WTC11 (cell line): ENCODE results near the gene RNF151. TPM values are rescaled to one million over a fixed set of nuclear protein-coding genes. Genes with fewer than 3 reads are reported as not detected.

Source experiments
- ATAC-seq: fragments of 200-7000 bp; cut with Tn5 transposase; 2 replicates; pipeline ENCODE4 v1.10.0; 2021; ENCODE audit warnings: mild to moderate bottlenecking, moderate library complexity
- CTCF ChIA-PET: fragments of 300-600 bp; sonication (Branson Sonifier 250); formaldehyde crosslinking; loops from one replicate; lab custom pipeline; 2021; ENCODE audit warnings: antibody characterized with exemption; lab: Charles Lee
- POLR2A ChIA-PET: fragments of 350-600 bp; sonication (Branson Sonifier 250); formaldehyde crosslinking; loops from one replicate; lab custom pipeline; 2021; ENCODE audit warnings: antibody characterized with exemption; lab: Charles Lee
- DNase-seq: peaks from one replicate; pipeline ENCODE4 v3.0.0; 2021; ENCODE audit warnings: low spot score
- H3K27ac Mint-ChIP-seq: 2 replicates; pipeline ENCODE4 v1.8.0; 2021; ENCODE audit warnings: mixed read lengths
- H3K27me3 Mint-ChIP-seq: 2 replicates; pipeline ENCODE4 v1.8.0; 2021; ENCODE audit warnings: low read depth, mild to moderate bottlenecking, moderate library complexity, mixed read lengths
- H3K36me3 Mint-ChIP-seq: 2 replicates; pipeline ENCODE4 v1.8.0; 2021; ENCODE audit warnings: mixed read lengths
- H3K4me1 Mint-ChIP-seq: 2 replicates; pipeline ENCODE4 v1.8.0; 2022; ENCODE audit warnings: mixed read lengths
- H3K4me3 Mint-ChIP-seq: 2 replicates; pipeline ENCODE4 v1.8.0; 2021; ENCODE audit warnings: mild to moderate bottlenecking, moderate library complexity, mixed read lengths
- H3K9me3 Mint-ChIP-seq: 2 replicates; pipeline ENCODE4 v1.8.0; 2021; ENCODE audit warnings: mixed read lengths
- CBFB ChIP-seq: sonication (generic); formaldehyde crosslinking; IDR thresholded peaks from 2 replicates; pipeline ENCODE4 v1.8.1; 2022; ENCODE audit warnings: mild to moderate bottlenecking, low read depth, missing genetic modification reagents
- E2F1 ChIP-seq: sonication (generic); formaldehyde crosslinking; IDR thresholded peaks from 2 replicates; pipeline ENCODE4 v1.8.0; 2022; ENCODE audit warnings: mild to moderate bottlenecking, missing genetic modification reagents
- EMX1 ChIP-seq: fragments of 250-450 bp; sonication (Bioruptor Pico); IDR thresholded peaks from 2 replicates; pipeline ENCODE4 v1.8.0; 2021; ENCODE audit warnings: mild to moderate bottlenecking
- FOXK1 ChIP-seq: sonication (generic); formaldehyde crosslinking; IDR thresholded peaks from 2 replicates; pipeline ENCODE4 v1.8.0; 2022; ENCODE audit warnings: mild to moderate bottlenecking, moderate library complexity, missing genetic modification reagents
- FOXP4 ChIP-seq: sonication (generic); formaldehyde crosslinking; IDR thresholded peaks from 2 replicates; pipeline ENCODE4 v1.8.0; 2022; ENCODE audit warnings: mild to moderate bottlenecking, missing genetic modification reagents
- PRDM15 ChIP-seq: sonication (generic); formaldehyde crosslinking; IDR thresholded peaks from 2 replicates; pipeline ENCODE4 v1.8.0; 2022; ENCODE audit warnings: missing genetic modification reagents
- SMAD4 ChIP-seq: sonication (generic); formaldehyde crosslinking; IDR thresholded peaks from 2 replicates; pipeline ENCODE4 v1.8.0; 2022; ENCODE audit warnings: mild to moderate bottlenecking, missing genetic modification reagents
- TCF7 ChIP-seq: sonication (generic); formaldehyde crosslinking; IDR thresholded peaks from 2 replicates; pipeline ENCODE4 v1.8.0; 2022; ENCODE audit warnings: mild to moderate bottlenecking, low read depth, missing genetic modification reagents, moderate library complexity
- TP53 ChIP-seq: sonication (generic); formaldehyde crosslinking; IDR thresholded peaks from 2 replicates; pipeline ENCODE4 v1.8.1; 2023; ENCODE audit warnings: mild to moderate bottlenecking, missing genetic modification reagents
- total RNA-seq: library from RNA; stranded (reverse); gene quantifications from 3 replicates; pipeline ENCODE4 v1.2.3, GENCODE V29; 2021
- TF ChIP-seq, protein P1 (sequence below): sonication (generic); formaldehyde crosslinking; IDR thresholded peaks from 2 replicates; pipeline ENCODE4 v1.8.0; 2023; ENCODE audit warnings: missing genetic modification reagents, mild to moderate bottlenecking, borderline replicate concordance
- TF ChIP-seq, protein P2 (sequence below): sonication (generic); formaldehyde crosslinking; IDR thresholded peaks from 2 replicates; pipeline ENCODE4 v1.8.1; 2023; ENCODE audit warnings: mild to moderate bottlenecking, missing genetic modification reagents
- TF ChIP-seq, protein P3 (sequence below): fragments of 250-450 bp; sonication (Bioruptor Pico); IDR thresholded peaks from 2 replicates; pipeline ENCODE4 v2.1.2; 2022; ENCODE audit warnings: mild to moderate bottlenecking, moderate library complexity
- TF ChIP-seq, protein P4 (sequence below): sonication (generic); formaldehyde crosslinking; IDR thresholded peaks from 2 replicates; pipeline ENCODE4 v1.8.1; 2022; ENCODE audit warnings: mild to moderate bottlenecking, missing genetic modification reagents, moderate library complexity, borderline replicate concordance

The RNF151 gene
- total RNA-seq, 1 experiment from 2014 or later, result 0.31 TPM

DNA sequence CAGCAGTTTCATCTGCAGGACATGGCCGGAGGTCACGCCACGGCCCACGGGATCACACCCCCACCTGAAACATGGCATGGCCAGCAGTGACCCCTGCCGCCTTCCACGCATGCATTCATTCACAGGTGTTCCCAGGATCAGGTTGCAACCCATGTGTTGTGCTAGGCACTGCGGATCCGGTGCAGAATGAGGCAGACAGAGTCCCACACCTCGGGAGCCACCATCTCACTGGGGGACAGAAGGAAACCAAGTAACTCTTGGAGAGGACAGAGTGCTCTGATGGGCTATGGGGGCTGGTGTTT lies 19.3 kb upstream of the RNF151 start (continued):
- TF ChIP-seq, protein P1, sequence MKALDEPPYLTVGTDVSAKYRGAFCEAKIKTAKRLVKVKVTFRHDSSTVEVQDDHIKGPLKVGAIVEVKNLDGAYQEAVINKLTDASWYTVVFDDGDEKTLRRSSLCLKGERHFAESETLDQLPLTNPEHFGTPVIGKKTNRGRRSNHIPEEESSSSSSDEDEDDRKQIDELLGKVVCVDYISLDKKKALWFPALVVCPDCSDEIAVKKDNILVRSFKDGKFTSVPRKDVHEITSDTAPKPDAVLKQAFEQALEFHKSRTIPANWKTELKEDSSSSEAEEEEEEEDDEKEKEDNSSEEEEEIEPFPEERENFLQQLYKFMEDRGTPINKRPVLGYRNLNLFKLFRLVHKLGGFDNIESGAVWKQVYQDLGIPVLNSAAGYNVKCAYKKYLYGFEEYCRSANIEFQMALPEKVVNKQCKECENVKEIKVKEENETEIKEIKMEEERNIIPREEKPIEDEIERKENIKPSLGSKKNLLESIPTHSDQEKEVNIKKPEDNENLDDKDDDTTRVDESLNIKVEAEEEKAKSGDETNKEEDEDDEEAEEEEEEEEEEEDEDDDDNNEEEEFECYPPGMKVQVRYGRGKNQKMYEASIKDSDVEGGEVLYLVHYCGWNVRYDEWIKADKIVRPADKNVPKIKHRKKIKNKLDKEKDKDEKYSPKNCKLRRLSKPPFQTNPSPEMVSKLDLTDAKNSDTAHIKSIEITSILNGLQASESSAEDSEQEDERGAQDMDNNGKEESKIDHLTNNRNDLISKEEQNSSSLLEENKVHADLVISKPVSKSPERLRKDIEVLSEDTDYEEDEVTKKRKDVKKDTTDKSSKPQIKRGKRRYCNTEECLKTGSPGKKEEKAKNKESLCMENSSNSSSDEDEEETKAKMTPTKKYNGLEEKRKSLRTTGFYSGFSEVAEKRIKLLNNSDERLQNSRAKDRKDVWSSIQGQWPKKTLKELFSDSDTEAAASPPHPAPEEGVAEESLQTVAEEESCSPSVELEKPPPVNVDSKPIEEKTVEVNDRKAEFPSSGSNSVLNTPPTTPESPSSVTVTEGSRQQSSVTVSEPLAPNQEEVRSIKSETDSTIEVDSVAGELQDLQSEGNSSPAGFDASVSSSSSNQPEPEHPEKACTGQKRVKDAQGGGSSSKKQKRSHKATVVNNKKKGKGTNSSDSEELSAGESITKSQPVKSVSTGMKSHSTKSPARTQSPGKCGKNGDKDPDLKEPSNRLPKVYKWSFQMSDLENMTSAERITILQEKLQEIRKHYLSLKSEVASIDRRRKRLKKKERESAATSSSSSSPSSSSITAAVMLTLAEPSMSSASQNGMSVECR (CRISPR knock-in tag), result no peak
- no peak for TF ChIP-seq EMX1
- no peak for TF ChIP-seq FOXK1 (CRISPR knock-in tag)
- TF ChIP-seq E2F1 (CRISPR knock-in tag), result no peak

- DNase-seq (no peak), ATAC-seq (no peak)
- no peak overlapping the region for H3K4me3 Mint-ChIP-seq
- H3K9me3 Mint-ChIP-seq, result no peaks in the 10 kb centered on the region
- TF ChIP-seq, protein P2, sequence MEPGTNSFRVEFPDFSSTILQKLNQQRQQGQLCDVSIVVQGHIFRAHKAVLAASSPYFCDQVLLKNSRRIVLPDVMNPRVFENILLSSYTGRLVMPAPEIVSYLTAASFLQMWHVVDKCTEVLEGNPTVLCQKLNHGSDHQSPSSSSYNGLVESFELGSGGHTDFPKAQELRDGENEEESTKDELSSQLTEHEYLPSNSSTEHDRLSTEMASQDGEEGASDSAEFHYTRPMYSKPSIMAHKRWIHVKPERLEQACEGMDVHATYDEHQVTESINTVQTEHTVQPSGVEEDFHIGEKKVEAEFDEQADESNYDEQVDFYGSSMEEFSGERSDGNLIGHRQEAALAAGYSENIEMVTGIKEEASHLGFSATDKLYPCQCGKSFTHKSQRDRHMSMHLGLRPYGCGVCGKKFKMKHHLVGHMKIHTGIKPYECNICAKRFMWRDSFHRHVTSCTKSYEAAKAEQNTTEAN (CRISPR knock-in tag), result no peak
- no peak for TF ChIP-seq FOXK1 (CRISPR knock-in tag)
- TF ChIP-seq TP53 (CRISPR knock-in tag), result no peak
- no peak for TF ChIP-seq SMAD4 (CRISPR knock-in tag)
- TF ChIP-seq CBFB, result no peak
- TF ChIP-seq, protein P3, sequence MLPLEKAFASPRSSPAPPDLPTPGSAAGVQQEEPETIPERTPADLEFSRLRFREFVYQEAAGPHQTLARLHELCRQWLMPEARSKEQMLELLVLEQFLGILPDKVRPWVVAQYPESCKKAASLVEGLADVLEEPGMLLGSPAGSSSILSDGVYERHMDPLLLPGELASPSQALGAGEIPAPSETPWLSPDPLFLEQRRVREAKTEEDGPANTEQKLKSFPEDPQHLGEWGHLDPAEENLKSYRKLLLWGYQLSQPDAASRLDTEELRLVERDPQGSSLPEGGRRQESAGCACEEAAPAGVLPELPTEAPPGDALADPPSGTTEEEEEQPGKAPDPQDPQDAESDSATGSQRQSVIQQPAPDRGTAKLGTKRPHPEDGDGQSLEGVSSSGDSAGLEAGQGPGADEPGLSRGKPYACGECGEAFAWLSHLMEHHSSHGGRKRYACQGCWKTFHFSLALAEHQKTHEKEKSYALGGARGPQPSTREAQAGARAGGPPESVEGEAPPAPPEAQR (CRISPR knock-in tag), result no peak
- TF ChIP-seq FOXP4 (CRISPR knock-in tag), result no peak
- TF ChIP-seq, protein P4, sequence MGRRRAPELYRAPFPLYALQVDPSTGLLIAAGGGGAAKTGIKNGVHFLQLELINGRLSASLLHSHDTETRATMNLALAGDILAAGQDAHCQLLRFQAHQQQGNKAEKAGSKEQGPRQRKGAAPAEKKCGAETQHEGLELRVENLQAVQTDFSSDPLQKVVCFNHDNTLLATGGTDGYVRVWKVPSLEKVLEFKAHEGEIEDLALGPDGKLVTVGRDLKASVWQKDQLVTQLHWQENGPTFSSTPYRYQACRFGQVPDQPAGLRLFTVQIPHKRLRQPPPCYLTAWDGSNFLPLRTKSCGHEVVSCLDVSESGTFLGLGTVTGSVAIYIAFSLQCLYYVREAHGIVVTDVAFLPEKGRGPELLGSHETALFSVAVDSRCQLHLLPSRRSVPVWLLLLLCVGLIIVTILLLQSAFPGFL (CRISPR knock-in tag), result no peak
- TF ChIP-seq PRDM15 (CRISPR knock-in tag), result no peak
- no peak for TF ChIP-seq TCF7 (CRISPR knock-in tag)
- POLR2A ChIA-PET, result no interaction called here
- CTCF ChIA-PET, result interaction anchor here (1.0 kb wide), 1 partner anchor 20 kb away, joined by 3 read pairs; no protein-coding TSS in a partner anchor
- H3K4me1 Mint-ChIP-seq, result peaks cover 6% of the 10 kb centered on the region
- peaks cover 11% of the 10 kb centered on the region; the same call in 1 of the 2 replicates for H3K27me3 Mint-ChIP-seq
- H3K27ac Mint-ChIP-seq, result no peak overlapping the region
- H3K36me3 Mint-ChIP-seq, result no peaks in the 10 kb centered on the region
These were observed 17.1 kb upstream of the RNF151 start for GRCh38 chr16:1949507-1949906.
